Right forelimb (tissue), 1 donor: ENCODE data around the gene TECPR2.

ENCODE experiments used
- DNase-seq: peaks from one replicate; pipeline ENCODE4 v3.0.0-alpha.2; 2018

The TECPR2 gene

DNA sequence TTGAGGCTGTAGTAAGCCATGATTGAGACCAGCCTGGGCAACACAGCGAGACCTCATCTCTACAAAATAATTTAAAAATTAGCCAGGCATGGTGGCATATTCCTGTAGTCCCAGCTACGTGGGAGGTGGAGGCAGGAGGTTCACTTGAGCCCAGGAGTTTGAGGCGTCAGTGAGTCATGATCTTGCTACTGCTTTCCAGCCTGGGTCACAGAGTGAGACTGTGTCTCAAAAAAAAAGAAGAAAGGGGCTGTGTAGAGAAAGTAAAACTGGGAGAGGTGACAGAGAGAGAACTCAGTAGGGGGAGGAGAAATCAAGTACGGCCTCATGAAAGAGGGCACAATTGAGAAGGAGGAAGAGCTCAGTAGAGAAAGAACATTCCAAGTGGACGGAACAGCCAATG, 12.4 kb downstream of the TECPR2 start:
- DNase-seq, result no peak

DNA sequence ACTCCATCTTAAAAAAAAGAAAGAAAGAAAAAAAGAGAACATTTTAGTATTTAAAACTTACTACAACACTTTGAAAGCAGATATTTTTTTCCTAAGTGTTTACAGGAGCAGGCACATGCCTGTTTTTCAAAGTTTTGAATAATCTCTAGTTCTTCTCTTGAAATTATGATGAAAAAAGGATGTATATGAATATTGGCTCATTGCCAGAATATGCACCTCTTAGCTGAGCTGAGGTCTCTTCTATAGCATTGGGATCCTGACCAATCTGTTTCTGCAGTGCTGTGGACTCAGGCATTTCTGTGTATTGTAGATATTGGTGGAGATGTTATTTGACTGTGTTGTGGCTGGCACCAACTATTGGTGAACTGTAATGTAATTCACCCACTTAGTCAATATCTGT, 15.0 kb downstream of the TECPR2 start:
- no peak for DNase-seq

DNA sequence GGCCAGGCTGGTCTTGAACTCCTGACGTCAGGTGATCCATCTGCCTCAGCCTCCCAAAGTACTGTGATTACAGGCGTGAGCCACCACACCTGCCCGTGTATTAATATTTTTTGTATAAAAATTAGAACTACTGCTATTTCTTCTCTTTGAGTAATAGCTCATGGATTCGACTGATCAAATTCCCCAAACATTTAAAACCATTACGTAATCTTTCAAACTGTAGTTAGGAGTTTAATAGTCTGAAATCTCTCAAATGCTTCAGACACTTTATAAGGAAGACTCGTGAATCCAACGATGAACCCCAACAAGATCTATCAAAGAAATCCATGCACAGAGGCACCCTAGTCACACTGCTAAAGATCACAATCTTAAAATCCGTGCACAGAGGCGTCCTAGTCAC, 16.1 kb downstream of the TECPR2 start:
- DNase-seq, result no peak

DNA sequence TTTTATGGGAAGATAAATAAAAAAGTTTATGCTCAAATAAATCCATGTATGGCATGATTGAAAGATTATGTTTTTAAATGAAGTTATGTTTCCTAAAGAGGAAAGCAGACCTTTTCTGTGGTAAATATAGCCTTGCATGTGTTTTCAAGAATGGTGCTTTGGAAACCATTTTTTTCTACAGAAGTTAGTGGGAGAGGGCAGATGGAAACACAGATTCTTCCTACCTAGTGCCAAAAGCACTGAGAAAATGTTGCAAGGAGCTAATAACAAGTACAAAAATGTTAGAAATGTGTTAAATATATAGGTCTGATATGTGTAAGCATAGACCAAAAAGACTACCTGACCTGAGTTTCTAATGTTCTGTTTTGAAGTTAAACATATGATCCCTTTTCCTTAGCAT, 24.3 kb downstream of the TECPR2 start:
- no peak for DNase-seq

DNA sequence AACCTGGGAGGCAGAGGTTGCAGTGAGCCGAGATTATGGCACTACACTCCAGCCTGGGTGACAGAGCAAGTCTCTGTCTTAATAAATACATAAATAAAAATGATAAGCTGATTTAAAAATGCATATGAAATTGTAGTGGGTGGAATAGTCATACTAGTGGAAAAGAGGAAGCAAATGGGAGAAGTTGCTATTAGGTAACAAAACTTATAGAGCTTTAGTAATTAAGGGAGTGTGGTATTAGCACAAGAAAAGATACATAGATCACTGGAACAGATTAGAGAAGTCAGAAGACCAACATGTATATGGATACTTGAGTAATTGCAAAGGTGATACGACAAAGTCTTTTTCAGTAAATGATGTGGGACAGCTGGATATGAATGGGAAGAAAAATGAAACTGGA, 26.5 kb downstream of the TECPR2 start:
- DNase-seq, result no peak

DNA sequence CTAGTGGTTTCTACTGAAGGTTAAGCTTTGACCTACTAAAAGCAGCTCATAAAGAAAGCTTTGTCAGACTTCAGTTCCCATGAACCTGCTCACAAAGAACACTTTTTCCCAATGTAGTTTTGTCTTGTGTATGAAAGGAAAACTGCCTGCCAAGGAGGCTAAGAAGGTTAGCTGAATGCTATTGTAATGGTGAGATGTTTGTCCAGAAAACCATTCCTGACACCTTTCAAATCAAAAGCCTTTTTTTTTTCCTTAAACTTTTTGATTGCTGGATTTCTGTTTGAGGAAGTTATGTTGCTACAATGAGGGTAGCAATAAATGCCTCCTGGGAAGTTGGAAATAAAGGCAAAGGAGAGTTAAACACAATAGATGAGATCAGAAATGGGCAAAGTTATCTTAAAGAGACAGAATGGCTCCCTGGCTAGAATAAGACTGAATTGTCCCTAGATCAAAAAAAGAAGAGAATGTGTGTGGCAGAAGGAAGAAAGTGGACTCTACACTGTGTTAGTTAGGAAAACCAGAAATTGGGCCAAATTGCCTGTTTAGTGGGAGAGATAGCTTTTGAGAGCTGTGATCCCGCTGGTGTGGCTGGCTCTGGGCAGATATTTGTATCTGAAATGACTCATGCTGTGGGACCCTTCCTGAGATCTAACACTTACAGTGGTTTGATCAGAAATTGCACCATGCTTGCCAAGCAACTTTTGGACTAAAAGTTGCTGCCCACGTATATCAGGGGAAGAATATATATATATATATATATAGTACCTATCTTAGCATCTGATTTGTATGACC, 27.5 kb downstream of the TECPR2 start:
- DNase-seq, result no peak

DNA sequence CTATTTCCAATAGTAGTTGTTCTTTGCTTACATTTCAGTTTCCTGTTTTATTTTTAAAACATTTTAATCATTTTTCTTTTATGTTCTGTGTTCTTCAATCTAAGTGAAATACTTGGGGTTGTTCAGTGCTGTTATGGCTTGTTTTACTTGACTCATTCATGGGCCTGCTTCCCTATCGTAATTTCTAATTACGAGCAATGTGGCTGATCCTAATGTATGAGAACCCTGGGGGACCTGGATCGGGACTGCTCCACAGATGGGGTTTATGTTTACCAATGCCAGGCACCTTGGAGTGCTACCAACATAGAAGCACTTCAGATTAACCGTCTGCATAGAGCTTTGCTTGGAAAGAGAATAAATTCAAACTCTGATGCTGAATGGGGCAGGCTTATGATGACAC, 29.8 kb downstream of the TECPR2 start:
- no peak for DNase-seq

DNA sequence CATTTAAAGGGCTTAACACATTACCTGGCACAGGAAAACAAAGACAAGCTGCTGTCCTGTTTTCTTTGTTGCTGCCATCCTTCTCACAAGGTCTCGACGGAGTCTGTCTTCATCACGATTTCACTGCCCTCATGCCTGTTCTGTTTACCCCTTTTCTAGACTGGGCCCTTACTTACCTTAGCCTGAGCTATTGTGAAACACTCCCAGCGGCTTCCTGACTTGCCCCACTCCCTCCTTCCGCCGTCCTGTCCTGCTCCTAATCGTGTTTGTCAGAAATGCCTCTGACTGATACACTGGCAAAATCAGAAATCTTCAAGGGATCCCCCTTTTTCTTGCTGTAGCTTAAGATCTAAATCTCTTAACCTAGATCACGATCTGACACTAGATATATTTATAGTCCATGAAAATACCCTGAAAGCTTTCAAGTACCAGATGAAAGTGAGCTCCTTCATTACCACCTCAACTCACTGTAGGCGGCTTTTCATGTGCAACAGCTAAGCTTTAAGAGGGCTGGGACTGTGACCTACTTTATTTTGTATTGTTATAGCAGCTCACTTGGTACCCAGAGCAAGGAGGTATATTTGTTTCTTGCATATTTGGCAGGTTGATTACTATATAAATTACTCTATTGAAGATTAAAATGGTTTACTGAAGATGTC, 32.1 kb downstream of the TECPR2 start:
- DNase-seq, result no peak

DNA sequence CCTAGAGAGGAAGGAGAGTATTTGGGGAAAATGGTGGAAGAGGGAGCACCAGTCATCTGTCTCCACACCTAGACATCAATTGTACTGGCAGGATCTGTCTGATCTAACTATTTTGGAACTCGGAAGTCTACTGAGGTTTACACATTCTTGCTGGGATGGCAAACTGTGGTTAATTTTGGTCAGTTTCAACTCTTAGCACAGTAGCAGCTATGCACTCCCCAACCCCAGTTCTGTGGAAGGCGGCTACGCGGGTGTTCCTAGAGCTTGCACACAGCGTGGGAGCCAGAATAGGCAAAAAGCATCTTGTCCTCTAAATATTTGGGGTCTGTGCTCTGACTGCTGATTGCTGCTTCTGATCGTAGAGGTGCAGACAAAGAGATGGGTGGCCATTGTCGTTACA, 33.8 kb downstream of the TECPR2 start:
- DNase-seq, result no peak

DNA sequence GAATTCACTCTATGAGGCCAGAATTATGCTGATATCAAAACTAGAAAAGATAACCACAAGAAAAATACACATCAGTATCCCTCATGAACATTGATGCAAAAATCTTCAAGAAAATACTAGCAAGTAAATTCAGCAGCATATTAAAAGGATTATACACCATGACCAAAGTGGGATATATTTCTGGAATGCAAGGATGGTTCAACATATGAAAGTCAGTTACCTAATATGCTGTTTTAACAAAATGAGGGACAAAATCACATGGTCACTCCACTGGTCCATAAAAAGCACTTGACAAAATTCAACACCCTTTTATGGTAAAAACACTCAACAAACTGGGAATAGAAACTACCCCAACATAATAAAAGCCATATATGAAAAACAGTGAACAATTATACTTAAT, 40.3 kb downstream of the TECPR2 start:
- DNase-seq, result no peak

DNA sequence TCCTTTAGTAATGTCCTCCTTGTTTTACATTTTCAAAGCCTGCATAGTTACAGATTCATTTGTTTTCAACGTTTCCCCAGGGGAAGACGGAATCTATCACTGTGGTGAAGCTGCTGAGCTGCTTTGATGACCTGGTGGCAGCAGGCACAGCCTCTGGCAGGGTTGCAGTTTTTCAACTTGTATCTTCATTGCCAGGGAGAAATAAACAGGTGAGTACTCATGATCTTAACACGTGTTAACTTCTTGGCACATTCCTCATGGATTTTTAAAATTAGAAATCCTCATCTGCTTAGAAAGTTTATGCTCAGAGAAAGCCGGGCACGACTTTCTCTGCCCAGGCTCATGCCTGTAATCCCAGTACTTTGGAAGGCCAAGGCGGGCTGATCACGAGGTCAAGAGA, 44.5 kb downstream of the TECPR2 start:
- no peak for DNase-seq

DNA sequence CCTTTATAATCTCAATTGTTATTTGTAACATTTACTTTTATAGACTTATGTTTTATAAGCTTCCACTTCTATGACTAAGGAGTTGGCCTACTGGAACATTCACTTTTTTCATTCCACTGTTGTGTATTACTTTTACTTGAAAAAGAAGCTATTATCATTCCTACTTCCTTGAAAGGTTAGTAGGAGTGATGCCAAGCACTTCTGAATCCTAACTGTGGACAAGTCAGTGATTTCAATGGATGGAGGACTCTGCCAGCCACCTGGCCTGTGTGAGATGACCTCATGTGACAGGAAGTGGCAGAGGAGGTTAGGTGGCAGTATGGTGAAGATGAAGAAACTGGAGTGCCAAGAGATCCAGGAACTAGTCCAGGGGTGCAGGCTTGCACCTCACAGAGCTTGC, 46.0 kb downstream of the TECPR2 start:
- no peak for DNase-seq

DNA sequence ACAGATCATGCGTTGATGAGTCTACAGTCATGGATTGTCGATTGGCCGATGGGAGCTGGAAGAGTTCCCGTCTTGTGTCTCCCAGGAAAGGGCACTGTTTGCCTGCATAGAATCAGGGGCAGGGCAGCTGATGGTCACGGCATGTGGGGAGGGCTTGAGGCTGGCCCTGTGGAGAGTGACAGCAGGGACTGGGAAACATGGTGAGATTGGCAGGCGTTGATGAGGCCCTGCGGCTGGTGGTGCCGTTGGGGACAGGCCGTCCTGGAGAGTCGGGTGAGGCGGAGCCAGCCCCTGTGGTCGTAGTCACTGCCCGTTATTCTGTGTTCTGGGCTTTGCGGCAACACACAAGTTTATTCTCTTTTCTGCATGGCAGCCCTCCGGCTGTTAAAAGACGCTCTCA, 52.9 kb downstream of the TECPR2 start:
- no peak for DNase-seq

DNA sequence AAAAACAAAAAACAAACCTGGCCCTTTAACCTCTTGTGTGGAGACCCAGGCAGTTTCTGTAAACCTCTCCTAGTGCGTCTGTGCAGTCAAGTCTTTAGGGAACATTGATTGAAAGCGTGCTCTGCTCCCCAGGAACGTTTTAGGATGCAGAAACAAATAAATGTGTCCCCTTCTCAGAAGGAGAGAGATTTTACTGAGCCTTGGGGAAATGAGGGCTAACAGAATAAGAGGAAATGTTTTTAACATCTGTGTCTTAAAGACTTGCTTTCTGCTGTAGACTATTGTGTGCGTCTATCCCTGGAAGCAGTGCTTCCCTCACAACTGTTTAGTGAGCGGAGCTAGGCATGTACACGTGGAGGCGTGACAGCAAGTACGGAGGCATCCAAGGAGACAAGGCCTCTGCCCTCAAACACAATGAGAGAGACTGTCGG, 54.3 kb downstream of the TECPR2 start:
- no peak for DNase-seq

DNA sequence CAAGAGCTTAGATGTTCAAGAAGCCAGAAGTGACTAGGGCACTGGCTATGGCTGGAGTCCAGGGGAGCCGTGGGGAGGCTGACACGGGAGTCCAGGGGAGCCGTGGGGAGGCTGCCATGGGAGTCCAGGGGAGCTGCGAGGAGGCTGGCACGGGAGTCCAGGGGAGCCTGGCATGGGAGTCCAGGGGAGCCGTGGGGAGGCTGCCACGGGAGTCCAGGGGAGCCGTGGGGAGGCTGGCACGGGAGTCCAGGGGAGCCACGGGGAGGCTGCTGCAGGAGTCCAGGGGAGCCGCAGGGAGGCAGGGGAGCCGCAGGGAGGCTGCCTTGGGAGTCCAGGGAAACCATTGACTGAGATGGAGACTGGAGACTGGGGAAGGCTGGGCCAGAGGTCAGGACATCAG, 54.9 kb downstream of the TECPR2 start:
- no peak for DNase-seq

DNA sequence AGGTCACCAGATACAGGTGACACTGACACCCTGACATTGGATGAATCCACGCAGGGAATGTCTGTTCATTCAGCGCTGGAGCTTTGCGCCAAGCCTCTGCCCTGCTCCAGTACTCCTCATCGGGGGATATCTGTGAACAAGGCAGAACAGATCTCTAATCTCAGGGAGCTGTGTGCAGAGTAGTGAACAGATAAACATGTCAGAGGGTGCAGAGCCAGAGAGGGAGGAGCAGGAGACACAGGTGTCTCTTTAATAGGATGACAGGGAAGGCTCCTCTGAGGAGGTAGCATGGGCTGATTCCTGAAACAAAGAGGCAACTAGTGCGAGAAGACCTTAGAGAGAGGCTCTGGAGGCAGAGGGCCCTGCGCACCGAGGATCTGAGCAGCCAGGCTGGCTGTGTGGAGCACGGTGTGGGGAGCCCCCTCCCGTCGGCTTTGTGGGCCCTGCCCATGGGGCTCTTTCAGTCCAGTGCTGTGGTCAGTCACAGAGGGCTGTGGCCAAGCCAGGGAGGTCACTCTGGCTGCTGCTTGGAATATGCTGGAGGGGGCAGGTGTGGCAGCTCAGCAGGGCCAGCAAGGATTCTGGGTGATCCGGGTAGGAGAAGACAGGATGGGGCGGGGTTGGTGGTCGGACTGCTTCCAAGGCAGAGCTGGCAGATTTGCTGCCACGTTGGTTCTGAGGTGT, 55.6 kb downstream of the TECPR2 start:
- no peak for DNase-seq

DNA sequence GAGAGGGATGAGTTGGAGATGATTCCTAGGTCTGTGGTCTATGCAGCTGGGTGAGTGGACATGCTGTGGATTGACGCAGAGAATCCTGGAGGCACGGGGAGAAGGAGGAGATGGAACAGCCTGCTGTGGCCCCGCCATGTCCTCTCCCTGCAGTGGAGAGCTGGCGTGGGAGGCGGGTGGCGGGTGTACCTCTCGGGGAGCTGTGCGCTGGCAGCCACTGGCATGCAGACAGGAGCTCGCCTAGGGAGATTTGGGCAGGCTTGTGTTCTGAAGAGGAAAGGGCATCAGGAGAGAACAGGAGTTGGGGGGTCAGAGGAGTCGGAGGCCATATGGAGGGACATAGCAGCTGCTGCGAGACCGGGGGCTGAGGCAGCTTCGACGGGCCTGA, 56.1 kb downstream of the TECPR2 start:
- DNase-seq, result no peak

DNA sequence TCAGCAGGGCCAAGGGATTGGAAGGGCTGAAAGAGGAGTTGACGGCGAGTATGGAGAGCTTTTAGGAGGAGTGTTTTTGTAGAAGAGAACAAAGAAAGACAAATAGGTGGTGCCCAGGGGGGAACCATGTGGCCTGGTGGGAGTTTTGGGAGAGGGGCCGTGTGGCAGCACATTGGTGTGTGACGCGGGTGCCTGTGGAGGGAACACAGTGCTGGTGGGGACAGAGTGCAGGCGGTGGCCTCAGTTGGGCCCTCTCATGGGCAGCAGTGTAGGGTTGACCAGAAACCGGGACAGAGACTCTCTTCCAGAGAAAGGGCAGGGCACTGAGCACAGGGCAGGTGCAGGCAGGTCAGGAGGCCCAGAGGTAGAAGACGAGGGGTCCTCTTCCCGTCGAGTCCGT, 56.5 kb downstream of the TECPR2 start:
- DNase-seq, result no peak

DNA sequence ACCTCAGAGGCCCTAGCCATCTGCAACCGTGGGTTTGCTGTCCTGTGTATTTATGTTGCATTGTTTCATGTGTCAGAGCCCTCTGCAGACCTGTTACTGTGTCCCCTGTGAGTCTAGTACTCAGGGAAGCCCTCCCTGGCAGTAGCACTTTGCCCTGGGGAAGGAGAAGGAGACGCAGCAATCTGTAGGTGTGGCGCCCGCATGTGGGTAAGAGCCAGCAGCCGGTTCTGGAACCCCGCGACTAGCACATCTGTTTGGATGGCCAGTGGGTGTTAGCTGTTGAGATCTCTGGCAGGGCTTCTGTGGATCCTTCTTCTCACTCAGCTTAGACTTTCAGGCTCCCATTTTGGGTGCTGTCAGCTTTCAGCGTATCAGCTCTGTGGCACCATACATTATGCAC, 57.0 kb downstream of the TECPR2 start:
- no peak for DNase-seq

DNA sequence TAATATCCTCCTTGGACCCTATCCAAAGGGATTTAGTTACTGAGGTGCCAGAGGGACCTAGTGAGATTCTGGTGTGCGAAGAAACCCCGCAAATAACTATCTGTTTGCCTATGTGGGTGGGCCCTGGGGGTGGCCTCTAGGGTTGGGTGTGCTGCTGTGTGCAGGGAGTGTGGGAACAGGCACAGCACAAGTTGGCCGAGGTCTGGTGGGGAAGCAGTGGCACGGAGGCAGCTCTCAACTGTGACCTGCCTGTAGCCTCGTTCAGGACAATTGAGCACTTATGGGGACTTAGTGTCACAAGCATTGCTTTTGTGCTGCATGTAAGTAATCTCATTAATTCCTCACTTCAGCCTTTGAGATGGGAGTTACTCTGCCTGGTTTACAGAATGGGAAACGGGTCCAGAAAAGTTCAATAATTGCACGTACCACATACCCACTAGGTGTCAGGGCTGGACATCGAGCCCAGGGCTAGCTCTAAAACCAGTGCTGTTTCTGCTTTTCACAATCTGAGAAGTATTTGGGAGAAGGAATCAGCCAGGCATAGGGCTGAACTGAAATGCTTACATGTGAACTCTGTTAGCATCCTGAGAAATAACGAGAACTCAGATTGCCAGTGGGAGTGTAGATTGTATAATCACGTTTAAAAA, 58.8 kb downstream of the TECPR2 start:
- DNase-seq, result no peak

DNA sequence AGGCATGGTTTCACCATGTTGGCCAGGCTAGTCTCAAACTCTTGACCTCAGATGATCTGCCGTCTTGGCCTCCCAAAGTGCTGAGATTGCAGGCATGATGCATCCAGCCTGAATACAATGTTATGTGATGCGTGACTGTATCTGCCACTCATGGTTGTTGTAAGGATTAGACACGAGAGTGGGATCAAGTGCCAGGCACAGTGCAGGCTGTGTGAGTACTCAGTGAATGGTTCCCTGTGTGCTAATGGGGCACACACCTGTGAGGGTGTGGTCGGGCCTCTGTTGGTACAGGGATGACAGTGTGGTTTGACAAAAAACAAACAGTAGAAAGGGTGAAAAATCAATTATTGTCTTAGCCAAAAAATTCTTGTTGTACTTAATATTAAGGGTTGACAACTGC, 61.8 kb downstream of the TECPR2 start:
- DNase-seq, result no peak

DNA sequence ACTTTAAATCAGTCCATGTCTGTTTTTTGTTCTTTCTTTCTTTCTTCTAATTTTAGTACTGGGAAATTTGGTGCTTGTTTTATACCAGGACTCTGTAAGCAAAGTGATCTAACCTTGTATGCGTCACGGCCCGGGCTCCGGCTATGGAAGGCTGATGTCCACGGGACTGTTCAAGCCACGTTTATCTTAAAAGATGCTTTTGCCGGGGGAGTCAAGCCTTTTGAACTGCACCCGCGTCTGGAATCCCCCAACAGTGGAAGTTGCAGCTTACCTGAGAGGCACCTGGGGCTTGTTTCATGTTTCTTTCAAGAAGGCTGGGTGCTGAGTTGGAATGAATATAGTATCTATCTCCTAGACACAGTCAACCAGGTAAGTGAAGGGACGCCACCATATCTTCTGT, 62.2 kb downstream of the TECPR2 start:
- DNase-seq, result no peak

DNA sequence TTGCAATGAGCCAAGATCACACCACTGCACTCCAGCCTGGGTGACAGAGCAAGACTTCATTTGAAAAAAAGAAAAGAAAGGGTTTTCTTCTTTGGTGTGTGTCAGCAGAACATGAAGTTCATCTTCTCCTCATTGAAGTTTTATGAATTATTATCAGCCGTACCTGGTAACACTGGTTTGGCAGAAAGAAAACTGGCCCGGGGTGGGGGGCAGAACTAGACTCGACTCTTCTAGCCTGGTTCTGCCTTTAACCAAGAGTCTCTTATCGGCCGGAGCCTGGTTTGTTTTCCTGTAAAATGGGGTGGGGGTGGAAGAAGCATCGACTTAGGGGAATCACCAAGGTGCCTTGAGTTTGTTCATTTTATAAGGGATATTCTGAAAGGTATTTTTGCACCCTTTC, 64.1 kb downstream of the TECPR2 start:
- no peak for DNase-seq

DNA sequence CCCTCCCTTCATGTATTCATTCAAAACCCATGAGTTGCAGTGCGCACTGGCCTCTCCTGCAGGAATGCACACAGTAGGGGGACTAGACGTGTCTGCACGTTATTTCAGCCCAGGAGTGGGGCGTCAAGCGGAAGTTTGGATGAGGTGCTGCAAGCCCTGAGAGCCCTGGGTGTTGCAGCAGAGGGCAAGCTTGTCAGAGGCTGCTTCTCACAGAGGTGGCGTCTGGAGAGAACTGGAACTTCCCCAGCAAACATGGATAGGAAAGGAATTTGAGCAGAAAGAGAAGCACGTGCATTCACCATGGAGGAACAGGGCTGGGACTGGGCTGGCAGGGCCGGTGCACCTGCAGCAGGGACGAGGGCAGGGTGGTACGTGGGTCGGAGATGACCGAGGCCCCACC, 64.9 kb downstream of the TECPR2 start:
- no peak for DNase-seq
